Ovary (tissue), 9 donors: Measurements from ENCODE around the gene POLE. TPM values are rescaled to one million over a fixed set of nuclear protein-coding genes. Genes with fewer than 3 reads are reported as not detected.

ENCODE experiments used
- DNase-seq, 5 donors: peaks; one replicate each; pipeline ENCODE4 v3.0.0-alpha.2; 2019 to 2020
- H3K27ac ChIP-seq, 2 donors: fragments of 200-600 bp; one replicate each; pipeline versions ENCODE4 v1.5.1 to v1.8.0; 2019 to 2022
- H3K27me3 ChIP-seq: fragments of 200-600 bp; one replicate; pipeline ENCODE4 v1.8.0; 2022
- H3K36me3 ChIP-seq: fragments of 200-600 bp; sonication (generic); one replicate; pipeline ENCODE4 v1.5.1; 2019
- H3K4me1 ChIP-seq: one replicate; pipeline ENCODE4 v1.8.1; 2013; ENCODE audit warnings: mild to moderate bottlenecking, moderate library complexity; ENCODE audit not compliant: insufficient read depth
- H3K4me3 ChIP-seq: fragments of 200-600 bp; sonication (generic); one replicate; pipeline ENCODE4 v1.5.1; 2017
- H3K9me3 ChIP-seq, 2 donors: fragments of 200-600 bp in 1 of 2; sonication (generic) in 1 of 2; one replicate each; pipeline versions ENCODE4 v1.5.1 to v1.8.1; 2013 to 2019; ENCODE audit warnings: mild to moderate bottlenecking in 1 of 2, moderate library complexity in 1 of 2
- CTCF ChIP-seq, 3 donors: fragments of 450-650 bp in 2 of 3; fragments of 200-600 bp in 1 of 3; IDR thresholded peaks; one replicate each; pipeline versions ENCODE4 v1.5.1 to v1.8.0; 2016 to 2022; ENCODE audit warnings: antibody characterized with exemption in 3 of 3, mild to moderate bottlenecking in 1 of 3
- EP300 ChIP-seq: sonication (generic); formaldehyde crosslinking; IDR thresholded peaks from one replicate; pipeline ENCODE4 v1.6.1; 2017; ENCODE audit warnings: antibody characterized with exemption
- POLR2A ChIP-seq: fragments of 450-650 bp; IDR thresholded peaks from one replicate; pipeline ENCODE4 v1.6.1; 2017; ENCODE audit warnings: antibody characterized with exemption, mild to moderate bottlenecking, moderate library complexity
- WGBS, 3 donors: extraction: QIAGEN DNeasy Blood & Tissue Kit in 1 of 3; methylation state at CpG; one replicate each; pipeline versions ENCODE4 v1.1.5 to v1.1.7; 2013 to 2017; 5-methylcytosine and 5-hydroxymethylcytosine counted together
- intact Hi-C, 4 donors: fragments of 100-400 bp; cut with DNase I; formaldehyde crosslinking; loops; one replicate each; pipeline versions ENCODE4 v1.11.0 to v1.15.1; 2022 to 2023
- polyA plus RNA-seq, 2 donors: library from polyadenylated mRNA; stranded (reverse); fragments of 200-250 nt in 1 of 2; fragments of 350-450 nt in 1 of 2; fragmentation: Illumina TruSeq in 1 of 2; extraction: RNeasy Lipid Tissue Mini Kit (QIAGEN cat#74804) in 1 of 2; gene quantifications; one replicate each; pipeline ENCODE4 v1.2.3, GENCODE V29; 2013 to 2014
- total RNA-seq, 7 donors: library from RNA; depleted of rRNA in 2 of 7; stranded (reverse); fragments of >200 nt in 2 of 7; fragmentation: NEBNext Ultra II Directional in 3 of 7; extraction: Animal tissue kit (Norgen Biotek cat#: 25700) in 3 of 7; gene quantifications; one replicate each; pipeline versions ENCODE4 v1.1.0 to v1.2.4, GENCODE V29; 2016 to 2023
- donor health status: DM: no; HTN: no; CAD: no; lungs with moderate emphysema.
- donor health status: DM: no; HTN: no; CAD: no.
- donor health status: Bipolar disorder and iron deficiency.
- donor health status: DM: yes; HTN: yes; CAD: no.
- donor health status: DM: no; HTN: no; CAD: no.
- donor health status: DM: yes; HTN: yes; CAD: no.

Gene POLE
- total and polyA plus RNA-seq, 9 donors, result 12.5 to 34.7 (median 24.0) TPM

- 85 to 93% (median 87%) methylated on average over 12 of the region's 12 CpGs for WGBS, 3 donors
- Histone ChIP-seq H3K9me3 (no peaks in the 10 kb centered on the region), H3K27ac (no peak overlapping the region), H3K4me1 (no peaks in the 10 kb centered on the region), H3K36me3 (no peaks in the 10 kb centered on the region), H3K4me3 (no peak overlapping the region), H3K27me3 (no peaks in the 10 kb centered on the region)
- intact Hi-C loops, result no loop called here
- no peak for DNase-seq
- TF ChIP-seq EP300 (no peak), POLR2A (no peak), CTCF (IDR thresholded peaks at IDR 0.05) (no peak)
These were observed 106.3 kb downstream of the POLE start for GRCh38 chr12:132580701-132581292.

- intact Hi-C loops, result no loop called here
- H3K9me3 ChIP-seq, result no peaks in the 10 kb centered on the region
- H3K27me3 ChIP-seq, result no peaks in the 10 kb centered on the region
- no peak for DNase-seq
- no peaks in the 10 kb centered on the region for H3K36me3 ChIP-seq
- WGBS, 3 donors, result 61 to 76% (median 71%) methylated on average over 12 of the region's 12 CpGs
- no peak overlapping the region for H3K27ac ChIP-seq
- no peak for TF ChIP-seq POLR2A
- TF ChIP-seq EP300, result no peak
- no peak for TF ChIP-seq CTCF (IDR thresholded peaks at IDR 0.05)
- no peaks in the 10 kb centered on the region for H3K4me1 ChIP-seq
- no peak overlapping the region for H3K4me3 ChIP-seq
These were observed 107.4 kb downstream of the POLE start for GRCh38 chr12:132579744-132580143.

- no peaks in the 10 kb centered on the region for H3K4me1 ChIP-seq
- no peaks in the 10 kb centered on the region for H3K27me3 ChIP-seq
- 73 to 78% (median 76%) methylated on average over 11 of the region's 11 CpGs for WGBS, 3 donors
- no peak overlapping the region for H3K27ac ChIP-seq
- DNase-seq, result no peak
- H3K9me3 ChIP-seq, result no peaks in the 10 kb centered on the region
- TF ChIP-seq EP300, result no peak
- no peak for TF ChIP-seq POLR2A
- no peak for TF ChIP-seq CTCF (IDR thresholded peaks at IDR 0.05)
- H3K4me3 ChIP-seq, result no peak overlapping the region
- intact Hi-C loops, result no loop called here
- H3K36me3 ChIP-seq, result no peaks in the 10 kb centered on the region
These were observed 108.3 kb downstream of the POLE start for GRCh38 chr12:132578826-132579225.

GRCh38 chr12:132578118-132578517 lies 109.0 kb downstream of the POLE start:
- DNase-seq, result no peak
- Histone ChIP-seq H3K27me3 (no peaks in the 10 kb centered on the region), H3K27ac (no peak overlapping the region), H3K36me3 (no peaks in the 10 kb centered on the region), H3K4me1 (no peaks in the 10 kb centered on the region), H3K4me3 (no peak overlapping the region), H3K9me3 (no peaks in the 10 kb centered on the region)
- intact Hi-C loops, result no loop called here
- WGBS, 3 donors, result 79 to 84% (median 81%) methylated on average over 11 of the region's 11 CpGs
- TF ChIP-seq CTCF (IDR thresholded peaks at IDR 0.05) (no peak), EP300 (no peak), POLR2A (no peak)
